Activated naive CD8-positive, alpha-beta T cell (primary cell): ENCODE results near the gene OR5K3.

ENCODE experiments used
- H3K27ac Mint-ChIP-seq: one replicate; pipeline ENCODE4 v1.8.0; 2021; ENCODE audit warnings: mixed read lengths
- H3K27me3 Mint-ChIP-seq: one replicate; pipeline ENCODE4 v1.8.0; 2021; ENCODE audit warnings: mixed read lengths
- H3K36me3 Mint-ChIP-seq: one replicate; pipeline ENCODE4 v1.8.0; 2021; ENCODE audit warnings: mixed read lengths
- H3K4me1 Mint-ChIP-seq: one replicate; pipeline ENCODE4 v1.8.0; 2021; ENCODE audit warnings: low read depth, mixed read lengths
- H3K4me3 Mint-ChIP-seq: one replicate; pipeline ENCODE4 v1.8.0; 2021; ENCODE audit warnings: mild to moderate bottlenecking, mixed read lengths
- H3K9me3 Mint-ChIP-seq: one replicate; pipeline ENCODE4 v1.8.0; 2021; ENCODE audit warnings: low read depth, mixed read lengths

The OR5K3 gene, protein sequence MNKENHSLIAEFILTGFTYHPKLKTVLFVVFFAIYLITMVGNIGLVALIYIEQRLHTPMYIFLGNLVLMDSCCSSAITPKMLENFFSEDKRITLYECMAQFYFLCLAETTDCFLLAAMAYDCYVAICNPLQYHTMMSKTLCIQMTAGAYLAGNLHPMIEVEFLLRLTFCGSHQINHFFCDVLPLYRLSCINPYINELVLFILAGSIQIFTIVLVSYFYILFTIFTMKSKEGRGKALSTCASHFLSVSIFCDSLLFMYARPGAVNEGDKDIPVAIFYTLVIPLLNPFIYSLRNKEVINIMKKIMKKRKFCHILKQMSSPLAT

GRCh38 chr3:98390366-98390765 lies at the start of gene OR5K3:
Gene OR5K3 (plus strand): TSS chr3:98390666. CDS start chr3:98390666, 0 bp downstream.
- Mint-ChIP-seq H3K4me3 (no peak within 1 kb of the TSS), H3K9me3 (no peaks in the 10 kb centered on the region), H3K36me3 (peaks cover 2% of the 10 kb centered on the region), H3K27ac (no peak within 1 kb of the TSS), H3K27me3 (peaks cover 18% of the 10 kb centered on the region), H3K4me1 (no peaks in the 10 kb centered on the region)

DNA sequence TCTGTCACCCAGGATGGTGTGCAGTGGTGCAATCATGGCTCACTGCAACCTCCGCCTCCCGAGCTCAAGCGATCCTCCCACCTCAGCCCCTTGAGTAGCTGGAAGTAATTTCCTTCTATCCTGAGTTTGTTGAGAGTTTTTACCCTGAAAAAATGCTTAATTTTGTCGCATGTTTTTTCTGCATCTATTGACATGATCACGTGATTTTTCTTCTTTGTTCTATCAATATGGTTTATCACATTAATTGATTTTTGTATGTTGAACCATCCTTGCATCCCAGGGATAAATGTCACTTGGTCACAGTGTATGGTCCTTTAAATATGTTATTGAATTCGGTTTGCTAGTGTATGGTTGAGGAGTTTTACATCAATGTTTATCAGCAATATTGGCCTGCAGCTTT lies 48.7 kb upstream of the OR5K3 start:
- Mint-ChIP-seq H3K4me1 (no peaks in the 10 kb centered on the region), H3K9me3 (no peaks in the 10 kb centered on the region), H3K27me3 (peaks cover 6% of the 10 kb centered on the region), H3K27ac (no peak overlapping the region), H3K36me3 (no peaks in the 10 kb centered on the region), H3K4me3 (no peak overlapping the region)

DNA sequence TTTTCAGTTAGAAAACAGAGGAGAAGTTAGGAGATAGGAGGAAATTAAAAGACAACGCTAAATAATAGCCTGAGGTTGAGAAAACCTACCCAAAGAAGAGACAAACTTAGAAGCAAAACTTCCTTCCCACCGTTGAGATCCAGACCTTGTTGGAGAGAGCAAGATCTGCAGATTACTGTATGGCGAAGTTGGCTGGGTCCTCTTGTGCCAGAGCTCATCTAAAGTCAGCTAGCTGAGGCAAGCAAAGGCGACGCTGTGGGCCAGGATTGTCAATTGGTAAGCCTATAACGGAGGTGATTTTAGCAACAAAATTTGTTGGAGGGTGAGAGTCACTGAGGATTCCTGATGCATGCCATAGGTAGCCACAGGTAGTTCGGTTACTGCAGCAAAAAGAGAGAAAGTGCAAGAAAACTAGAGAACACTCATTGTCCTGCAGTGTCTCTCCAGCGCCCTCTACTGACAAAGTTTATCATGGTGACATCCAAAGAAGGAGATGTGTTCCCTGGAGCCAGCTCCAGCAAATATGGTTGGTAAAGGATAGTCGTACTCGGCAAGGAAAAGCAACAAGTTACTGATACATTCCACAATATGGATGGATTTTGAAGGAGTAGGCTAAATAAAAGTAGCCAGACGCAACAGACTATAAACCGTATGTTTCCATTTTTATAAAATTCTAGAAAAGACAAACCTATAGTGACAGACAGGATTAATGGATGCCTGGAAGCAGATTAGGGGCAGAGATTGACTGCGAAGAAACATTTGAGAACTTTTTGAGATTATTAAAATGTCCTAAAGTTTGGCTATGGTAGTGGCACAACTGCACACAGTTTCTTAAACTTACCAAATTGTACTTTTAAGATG lies 46.6 kb upstream of the OR5K3 start:
- H3K36me3 Mint-ChIP-seq: no peaks in the 10 kb centered on the region
- H3K9me3 Mint-ChIP-seq: no peaks in the 10 kb centered on the region
- no peaks in the 10 kb centered on the region for H3K4me1 Mint-ChIP-seq
- no peak overlapping the region for H3K4me3 Mint-ChIP-seq
- H3K27me3 Mint-ChIP-seq: peaks cover 9% of the 10 kb centered on the region
- no peak overlapping the region for H3K27ac Mint-ChIP-seq

GRCh38 chr3:98350082-98350481 lies 40.4 kb upstream of the OR5K3 start:
- Mint-ChIP-seq H3K27me3 (peaks cover 10% of the 10 kb centered on the region), H3K4me3 (no peak overlapping the region), H3K9me3 (no peaks in the 10 kb centered on the region), H3K36me3 (no peaks in the 10 kb centered on the region), H3K27ac (no peak overlapping the region), H3K4me1 (no peaks in the 10 kb centered on the region)

- H3K36me3 Mint-ChIP-seq: no peaks in the 10 kb centered on the region
- H3K9me3 Mint-ChIP-seq: peaks cover 5% of the 10 kb centered on the region
- no peaks in the 10 kb centered on the region for H3K4me1 Mint-ChIP-seq
- H3K4me3 Mint-ChIP-seq: no peak within 1 kb of the TSS
- no peak within 1 kb of the TSS for H3K27ac Mint-ChIP-seq
- peaks cover 9% of the 10 kb centered on the region for H3K27me3 Mint-ChIP-seq
Measured at GRCh38 chr3:98353554-98353953, 36.9 kb upstream of the OR5K3 start, which contains the start of gene OR5K4. Gene OR5K4 (plus strand): TSS chr3:98353854. CDS start chr3:98353854, 0 bp downstream.

- peaks cover 5% of the 10 kb centered on the region for H3K27me3 Mint-ChIP-seq
- H3K4me1 Mint-ChIP-seq: no peaks in the 10 kb centered on the region
- H3K27ac Mint-ChIP-seq: no peak overlapping the region
- H3K9me3 Mint-ChIP-seq: peaks cover 9% of the 10 kb centered on the region
- H3K4me3 Mint-ChIP-seq: no peak overlapping the region
- no peaks in the 10 kb centered on the region for H3K36me3 Mint-ChIP-seq
Measured at GRCh38 chr3:98359250-98359649, 31.2 kb upstream of the OR5K3 start.

- peaks cover 5% of the 10 kb centered on the region for H3K27me3 Mint-ChIP-seq
- no peaks in the 10 kb centered on the region for H3K36me3 Mint-ChIP-seq
- no peaks in the 10 kb centered on the region for H3K4me1 Mint-ChIP-seq
- no peak overlapping the region for H3K27ac Mint-ChIP-seq
- H3K9me3 Mint-ChIP-seq: peaks cover 12% of the 10 kb centered on the region
- no peak overlapping the region for H3K4me3 Mint-ChIP-seq
Measured at GRCh38 chr3:98359993-98360675, 30.3 kb upstream of the OR5K3 start.

GRCh38 chr3:98360681-98361080 lies 29.8 kb upstream of the OR5K3 start:
- Mint-ChIP-seq H3K4me1 (no peaks in the 10 kb centered on the region), H3K36me3 (no peaks in the 10 kb centered on the region), H3K27me3 (peaks cover 5% of the 10 kb centered on the region), H3K27ac (no peak overlapping the region), H3K9me3 (peaks cover 17% of the 10 kb centered on the region), H3K4me3 (no peak overlapping the region)

GRCh38 chr3:98361289-98361688 lies 29.2 kb upstream of the OR5K3 start:
- Mint-ChIP-seq H3K4me3 (no peak overlapping the region), H3K36me3 (no peaks in the 10 kb centered on the region), H3K9me3 (peaks cover 18% of the 10 kb centered on the region), H3K27me3 (peaks cover 5% of the 10 kb centered on the region), H3K27ac (no peak overlapping the region), H3K4me1 (no peaks in the 10 kb centered on the region)

DNA sequence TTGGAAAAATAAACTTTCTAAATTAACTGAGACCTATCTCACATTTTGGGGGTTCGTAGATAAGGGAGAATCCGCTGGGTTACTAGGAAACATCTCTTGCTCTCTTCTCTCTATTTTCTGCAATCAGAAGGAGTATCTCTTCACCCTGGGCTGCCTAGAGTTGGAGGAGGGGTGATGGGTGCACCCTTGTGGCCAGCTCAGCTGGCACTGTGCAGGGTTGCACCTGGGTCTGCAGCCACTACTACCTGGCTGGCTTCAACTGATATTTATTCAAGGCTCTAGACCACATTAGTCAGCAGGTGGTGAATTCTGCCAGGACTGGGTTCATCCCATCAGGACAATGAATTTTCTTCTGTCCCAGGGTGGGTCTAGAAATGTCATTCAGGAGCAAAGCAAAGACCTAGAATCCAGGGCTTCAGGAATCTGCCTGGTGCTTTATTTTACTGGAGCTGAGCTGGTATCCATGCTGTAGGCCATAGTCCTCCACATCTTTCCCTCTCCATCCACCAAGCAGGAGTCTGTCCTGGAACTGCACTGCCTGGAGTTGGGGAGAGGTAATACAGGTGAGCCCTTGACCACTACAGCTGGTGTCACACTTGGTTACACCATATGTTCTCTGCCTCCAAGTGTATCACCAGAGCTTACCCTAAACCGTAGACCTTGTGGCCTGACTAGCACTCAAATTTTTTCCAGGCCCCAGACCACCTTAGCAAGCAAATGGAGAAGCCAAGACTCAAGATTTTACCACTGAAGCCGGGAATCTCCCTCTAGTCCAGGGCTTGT lies 22.8 kb upstream of the OR5K3 start:
- Mint-ChIP-seq H3K36me3 (no peaks in the 10 kb centered on the region), H3K4me3 (no peak overlapping the region), H3K9me3 (peaks cover 9% of the 10 kb centered on the region), H3K27me3 (no peaks in the 10 kb centered on the region), H3K4me1 (no peaks in the 10 kb centered on the region), H3K27ac (no peak overlapping the region)

GRCh38 chr3:98371186-98371585 lies 19.3 kb upstream of the OR5K3 start:
- no peaks in the 10 kb centered on the region for H3K27me3 Mint-ChIP-seq
- H3K4me3 Mint-ChIP-seq: no peak overlapping the region
- no peaks in the 10 kb centered on the region for H3K4me1 Mint-ChIP-seq
- H3K9me3 Mint-ChIP-seq: no peaks in the 10 kb centered on the region
- no peak overlapping the region for H3K27ac Mint-ChIP-seq
- H3K36me3 Mint-ChIP-seq: no peaks in the 10 kb centered on the region

GRCh38 chr3:98371853-98372252 lies 18.6 kb upstream of the OR5K3 start:
- H3K36me3 Mint-ChIP-seq: no peaks in the 10 kb centered on the region
- H3K4me3 Mint-ChIP-seq: no peak overlapping the region
- H3K4me1 Mint-ChIP-seq: no peaks in the 10 kb centered on the region
- no peak overlapping the region for H3K27ac Mint-ChIP-seq
- H3K9me3 Mint-ChIP-seq: no peaks in the 10 kb centered on the region
- H3K27me3 Mint-ChIP-seq: no peaks in the 10 kb centered on the region

DNA sequence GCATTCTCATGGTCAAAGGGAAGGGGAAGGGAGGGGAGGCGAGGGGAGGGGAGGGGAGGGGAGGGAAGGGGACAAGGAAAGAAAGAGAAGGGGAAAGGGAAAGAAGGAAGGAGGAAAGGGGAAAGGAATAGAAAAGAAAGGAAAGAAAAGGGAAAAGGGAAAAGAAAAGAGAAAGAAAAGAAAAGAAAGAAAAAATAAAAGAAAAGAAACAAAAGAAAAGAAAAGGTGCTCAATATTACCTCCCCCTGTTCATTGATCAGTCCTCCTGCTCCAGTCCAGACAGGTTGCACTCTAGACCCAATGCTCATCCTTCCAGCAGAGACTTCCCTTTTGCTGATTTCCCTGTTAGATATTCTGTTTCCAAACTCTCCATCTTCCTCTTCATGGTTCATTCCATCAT lies 18.0 kb upstream of the OR5K3 start:
- H3K4me1 Mint-ChIP-seq: no peaks in the 10 kb centered on the region
- no peak overlapping the region for H3K4me3 Mint-ChIP-seq
- no peak overlapping the region for H3K27ac Mint-ChIP-seq
- H3K9me3 Mint-ChIP-seq: no peaks in the 10 kb centered on the region
- no peaks in the 10 kb centered on the region for H3K36me3 Mint-ChIP-seq
- H3K27me3 Mint-ChIP-seq: no peaks in the 10 kb centered on the region

GRCh38 chr3:98376631-98377030 lies 13.8 kb upstream of the OR5K3 start:
- Mint-ChIP-seq H3K4me1 (no peaks in the 10 kb centered on the region), H3K27me3 (no peaks in the 10 kb centered on the region), H3K4me3 (no peak overlapping the region), H3K36me3 (no peaks in the 10 kb centered on the region), H3K27ac (no peak overlapping the region), H3K9me3 (no peaks in the 10 kb centered on the region)
